ENCODE data around the gene LNPK.

- TF ChIP-seq POLR2AphosphoS5 (IDR thresholded peaks at IDR 0.05): no peak
- TF ChIP-seq, protein P1, sequence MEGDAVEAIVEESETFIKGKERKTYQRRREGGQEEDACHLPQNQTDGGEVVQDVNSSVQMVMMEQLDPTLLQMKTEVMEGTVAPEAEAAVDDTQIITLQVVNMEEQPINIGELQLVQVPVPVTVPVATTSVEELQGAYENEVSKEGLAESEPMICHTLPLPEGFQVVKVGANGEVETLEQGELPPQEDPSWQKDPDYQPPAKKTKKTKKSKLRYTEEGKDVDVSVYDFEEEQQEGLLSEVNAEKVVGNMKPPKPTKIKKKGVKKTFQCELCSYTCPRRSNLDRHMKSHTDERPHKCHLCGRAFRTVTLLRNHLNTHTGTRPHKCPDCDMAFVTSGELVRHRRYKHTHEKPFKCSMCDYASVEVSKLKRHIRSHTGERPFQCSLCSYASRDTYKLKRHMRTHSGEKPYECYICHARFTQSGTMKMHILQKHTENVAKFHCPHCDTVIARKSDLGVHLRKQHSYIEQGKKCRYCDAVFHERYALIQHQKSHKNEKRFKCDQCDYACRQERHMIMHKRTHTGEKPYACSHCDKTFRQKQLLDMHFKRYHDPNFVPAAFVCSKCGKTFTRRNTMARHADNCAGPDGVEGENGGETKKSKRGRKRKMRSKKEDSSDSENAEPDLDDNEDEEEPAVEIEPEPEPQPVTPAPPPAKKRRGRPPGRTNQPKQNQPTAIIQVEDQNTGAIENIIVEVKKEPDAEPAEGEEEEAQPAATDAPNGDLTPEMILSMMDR (IDR thresholded peaks at IDR 0.05): no peak
These were observed 23.9 kb upstream of the LNPK start for GRCh38 chr2:176025932-176026331.
